Lower leg skin (tissue), 3 donors: ENCODE measurements around the gene GAREM2.

ENCODE experiments used
- CTCF ChIP-seq, 3 donors: fragments of 450-650 bp; IDR thresholded peaks; one replicate each; pipeline ENCODE4 v1.5.1; 2016; ENCODE audit warnings: antibody characterized with exemption in 3 of 3, mild to moderate bottlenecking in 3 of 3, moderate library complexity in 2 of 3
- POLR2A ChIP-seq, 2 donors: fragments of 450-650 bp; IDR thresholded peaks; one replicate each; pipeline ENCODE4 v1.6.1; 2016 to 2017; ENCODE audit warnings: antibody characterized with exemption in 2 of 2, mild to moderate bottlenecking in 1 of 2, moderate library complexity in 1 of 2

GRCh38 chr2:26237868-26238267 lies 65.0 kb downstream of the GAREM2 start:
- TF ChIP-seq CTCF (IDR thresholded peaks at IDR 0.05) (no peak), POLR2A (IDR thresholded peaks at IDR 0.05) (no peak)
